Panc1 (cell line): ENCODE results near the gene RBFA.

Source experiments
- POLR2AphosphoS5 ChIP-seq: IDR thresholded peaks from 2 replicates; pipeline ENCODE4 v1.6.1; 2012; ENCODE audit warnings: mild to moderate bottlenecking, low read depth, low read length, moderate library complexity
- SIN3A ChIP-seq: IDR thresholded peaks from 2 replicates; pipeline ENCODE4 v1.6.1; 2012; ENCODE audit warnings: low read depth, mild to moderate bottlenecking, low read length, moderate library complexity, borderline replicate concordance; ENCODE audit not compliant: insufficient read depth
- TCF7L2 ChIP-seq: IDR thresholded peaks from 2 replicates; pipeline ENCODE4 v1.6.1; 2011; ENCODE audit warnings: mild to moderate bottlenecking, low read depth, low read length, inconsistent platforms
- TF ChIP-seq, protein P1 (sequence below): fragments of 450-650 bp; IDR thresholded peaks from 2 replicates; pipeline ENCODE4 v1.5.1; 2017; ENCODE audit warnings: mild to moderate bottlenecking
- TF ChIP-seq, protein P2 (sequence below), 2 experiments: IDR thresholded peaks; 2 replicates each; pipeline ENCODE4 v1.6.1; 2011 to 2012; ENCODE audit warnings: low read depth in 2 of 2, control low read depth in 1 of 2, low read length in 1 of 2, mild to moderate bottlenecking in 1 of 2, moderate library complexity in 1 of 2; ENCODE audit not compliant: insufficient read depth in 1 of 2

DNA sequence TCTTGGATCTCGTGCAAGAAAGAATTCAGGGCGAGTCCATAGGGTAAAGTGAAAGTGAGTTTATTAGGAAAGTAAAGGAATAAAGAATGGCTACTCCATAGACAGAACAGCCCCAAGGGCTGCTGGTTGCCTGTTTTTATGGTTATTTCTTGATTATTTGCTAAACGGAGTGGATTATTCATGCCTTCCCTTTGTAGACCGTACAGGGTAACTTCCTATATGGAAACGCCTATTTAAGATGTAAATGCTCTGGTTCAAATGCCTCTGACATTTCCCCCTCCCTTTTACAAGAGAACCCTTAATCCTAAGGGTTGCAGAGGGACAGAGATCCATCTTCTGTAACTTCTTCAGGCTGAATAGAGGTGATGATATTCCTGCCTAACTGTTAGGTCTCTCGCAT lies 25.7 kb downstream of the RBFA start:
- TF ChIP-seq, protein P1, sequence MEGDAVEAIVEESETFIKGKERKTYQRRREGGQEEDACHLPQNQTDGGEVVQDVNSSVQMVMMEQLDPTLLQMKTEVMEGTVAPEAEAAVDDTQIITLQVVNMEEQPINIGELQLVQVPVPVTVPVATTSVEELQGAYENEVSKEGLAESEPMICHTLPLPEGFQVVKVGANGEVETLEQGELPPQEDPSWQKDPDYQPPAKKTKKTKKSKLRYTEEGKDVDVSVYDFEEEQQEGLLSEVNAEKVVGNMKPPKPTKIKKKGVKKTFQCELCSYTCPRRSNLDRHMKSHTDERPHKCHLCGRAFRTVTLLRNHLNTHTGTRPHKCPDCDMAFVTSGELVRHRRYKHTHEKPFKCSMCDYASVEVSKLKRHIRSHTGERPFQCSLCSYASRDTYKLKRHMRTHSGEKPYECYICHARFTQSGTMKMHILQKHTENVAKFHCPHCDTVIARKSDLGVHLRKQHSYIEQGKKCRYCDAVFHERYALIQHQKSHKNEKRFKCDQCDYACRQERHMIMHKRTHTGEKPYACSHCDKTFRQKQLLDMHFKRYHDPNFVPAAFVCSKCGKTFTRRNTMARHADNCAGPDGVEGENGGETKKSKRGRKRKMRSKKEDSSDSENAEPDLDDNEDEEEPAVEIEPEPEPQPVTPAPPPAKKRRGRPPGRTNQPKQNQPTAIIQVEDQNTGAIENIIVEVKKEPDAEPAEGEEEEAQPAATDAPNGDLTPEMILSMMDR: no peak
- TF ChIP-seq POLR2AphosphoS5: no peak
- no peak for TF ChIP-seq TCF7L2
- TF ChIP-seq, protein P2, sequence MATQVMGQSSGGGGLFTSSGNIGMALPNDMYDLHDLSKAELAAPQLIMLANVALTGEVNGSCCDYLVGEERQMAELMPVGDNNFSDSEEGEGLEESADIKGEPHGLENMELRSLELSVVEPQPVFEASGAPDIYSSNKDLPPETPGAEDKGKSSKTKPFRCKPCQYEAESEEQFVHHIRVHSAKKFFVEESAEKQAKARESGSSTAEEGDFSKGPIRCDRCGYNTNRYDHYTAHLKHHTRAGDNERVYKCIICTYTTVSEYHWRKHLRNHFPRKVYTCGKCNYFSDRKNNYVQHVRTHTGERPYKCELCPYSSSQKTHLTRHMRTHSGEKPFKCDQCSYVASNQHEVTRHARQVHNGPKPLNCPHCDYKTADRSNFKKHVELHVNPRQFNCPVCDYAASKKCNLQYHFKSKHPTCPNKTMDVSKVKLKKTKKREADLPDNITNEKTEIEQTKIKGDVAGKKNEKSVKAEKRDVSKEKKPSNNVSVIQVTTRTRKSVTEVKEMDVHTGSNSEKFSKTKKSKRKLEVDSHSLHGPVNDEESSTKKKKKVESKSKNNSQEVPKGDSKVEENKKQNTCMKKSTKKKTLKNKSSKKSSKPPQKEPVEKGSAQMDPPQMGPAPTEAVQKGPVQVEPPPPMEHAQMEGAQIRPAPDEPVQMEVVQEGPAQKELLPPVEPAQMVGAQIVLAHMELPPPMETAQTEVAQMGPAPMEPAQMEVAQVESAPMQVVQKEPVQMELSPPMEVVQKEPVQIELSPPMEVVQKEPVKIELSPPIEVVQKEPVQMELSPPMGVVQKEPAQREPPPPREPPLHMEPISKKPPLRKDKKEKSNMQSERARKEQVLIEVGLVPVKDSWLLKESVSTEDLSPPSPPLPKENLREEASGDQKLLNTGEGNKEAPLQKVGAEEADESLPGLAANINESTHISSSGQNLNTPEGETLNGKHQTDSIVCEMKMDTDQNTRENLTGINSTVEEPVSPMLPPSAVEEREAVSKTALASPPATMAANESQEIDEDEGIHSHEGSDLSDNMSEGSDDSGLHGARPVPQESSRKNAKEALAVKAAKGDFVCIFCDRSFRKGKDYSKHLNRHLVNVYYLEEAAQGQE (IDR thresholded peaks at IDR 0.05; ENCODE audit: insufficient read depth in 1 of 2, low read depth in 2 of 2, low read length in 1 of 2): no peak
- TF ChIP-seq SIN3A: no peak
